WERI-Rb-1 (cell line): ENCODE results near the gene RCAN3.
"Not testable (repeated sequence)": the region's sequence is repeated elsewhere in the genome, so short reads cannot be mapped to it uniquely, and the experiment has no call there.

ENCODE experiments used
- DNase-seq: peaks from one replicate; pipeline ENCODE4 v3.0.0-alpha.2; 2020
- H3K27ac ChIP-seq: fragments of 250-450 bp; sonication (Bioruptor Pico); 2 replicates; pipeline ENCODE4 v1.5.1; 2020; ENCODE audit warnings: mild to moderate bottlenecking, moderate library complexity
- H3K27me3 ChIP-seq: fragments of 250-450 bp; sonication (Bioruptor Pico); 2 replicates; pipeline ENCODE4 v1.5.1; 2021; ENCODE audit warnings: mild to moderate bottlenecking, low read depth, moderate library complexity; ENCODE audit not compliant: insufficient read depth, severe bottlenecking
- H3K36me3 ChIP-seq: fragments of 250-450 bp; sonication (Bioruptor Pico); 2 replicates; pipeline ENCODE4 v1.5.1; 2020; ENCODE audit warnings: mild to moderate bottlenecking, moderate library complexity
- H3K4me3 ChIP-seq: 2 replicates; pipeline ENCODE4 v1.5.1; 2011; ENCODE audit warnings: low read depth, mild to moderate bottlenecking, control low read depth, low read length
- H3K9me3 ChIP-seq: fragments of 250-450 bp; sonication (Bioruptor Pico); 2 replicates; pipeline ENCODE4 v1.5.1; 2021; ENCODE audit warnings: mild to moderate bottlenecking, moderate library complexity; ENCODE audit not compliant: severe bottlenecking
- CTCF ChIP-seq: IDR thresholded peaks from 2 replicates; pipeline ENCODE4 v1.5.1; 2011; ENCODE audit warnings: low read depth, mild to moderate bottlenecking, control low read depth, inconsistent platforms, low read length

Gene RCAN3

GRCh38 chr1:24489674-24490073 lies 13.0 kb upstream of the RCAN3 start:
- no peaks in the 10 kb centered on the region for H3K27me3 ChIP-seq
- peaks cover 10% of the 10 kb centered on the region for H3K9me3 ChIP-seq
- no peak for TF ChIP-seq CTCF
- H3K27ac ChIP-seq, result no peak overlapping the region
- H3K36me3 ChIP-seq, result no peaks in the 10 kb centered on the region
- no peak for DNase-seq
- no peak overlapping the region for H3K4me3 ChIP-seq

GRCh38 chr1:24490101-24490781 lies 12.4 kb upstream of the RCAN3 start:
- H3K36me3 ChIP-seq, result no peaks in the 10 kb centered on the region
- no peaks in the 10 kb centered on the region for H3K27me3 ChIP-seq
- DNase-seq, result no peak
- TF ChIP-seq CTCF, result no peak
- peaks cover 10% of the 10 kb centered on the region for H3K9me3 ChIP-seq
- no peak overlapping the region for H3K4me3 ChIP-seq
- H3K27ac ChIP-seq, result no peak overlapping the region

GRCh38 chr1:24491577-24492360 lies 10.9 kb upstream of the RCAN3 start:
- no peak for DNase-seq
- H3K9me3 ChIP-seq, result peaks cover 10% of the 10 kb centered on the region
- no peak overlapping the region for H3K4me3 ChIP-seq
- no peak for TF ChIP-seq CTCF
- H3K27me3 ChIP-seq, result no peaks in the 10 kb centered on the region
- H3K36me3 ChIP-seq, result no peaks in the 10 kb centered on the region
- no peak overlapping the region for H3K27ac ChIP-seq

- H3K9me3 ChIP-seq, H3K36me3 ChIP-seq, H3K4me3 ChIP-seq, DNase-seq, H3K27ac ChIP-seq, H3K27me3 ChIP-seq: not testable (repeated sequence)
Observed at GRCh38 chr1:24492935-24493334, 9.7 kb upstream of the RCAN3 start.

GRCh38 chr1:24493785-24494184 lies 8.9 kb upstream of the RCAN3 start:
- no peaks in the 10 kb centered on the region for H3K27me3 ChIP-seq
- no peak overlapping the region for H3K27ac ChIP-seq
- no peak overlapping the region for H3K4me3 ChIP-seq
- no peak for DNase-seq
- H3K9me3 ChIP-seq, result peaks cover 10% of the 10 kb centered on the region
- TF ChIP-seq CTCF, result no peak
- no peaks in the 10 kb centered on the region for H3K36me3 ChIP-seq

- H3K27me3 ChIP-seq, result no peaks in the 10 kb centered on the region
- H3K4me3 ChIP-seq, result no peak overlapping the region
- H3K36me3 ChIP-seq, result no peaks in the 10 kb centered on the region
- H3K9me3 ChIP-seq, result no peaks in the 10 kb centered on the region
- no peak for TF ChIP-seq CTCF
- H3K27ac ChIP-seq, result no peak overlapping the region
- no peak for DNase-seq
Observed at GRCh38 chr1:24498589-24498988, 4.0 kb upstream of the RCAN3 start.
